ENCODE measurements around the gene HMGXB3. TPM values are rescaled to one million over a fixed set of nuclear protein-coding genes. Genes with fewer than 3 reads are reported as not detected.

The HMGXB3 gene
- polyA plus RNA-seq, 1 donor from 2014 or later: 66.6 TPM

- no peaks in the 10 kb centered on the region for H3K79me2 ChIP-seq (replicated peaks; ENCODE audit: insufficient read depth, low read length)
- H3K4me3 ChIP-seq (ENCODE audit: low read length): peak overlapping the region; percentile 98
- peak overlapping the region; percentile 83 for H2AFZ ChIP-seq (ENCODE audit: low read depth, low read length)
- H4K20me1 ChIP-seq (ENCODE audit: insufficient read depth): no peaks in the 10 kb centered on the region
- no peaks in the 10 kb centered on the region for H3K27me3 ChIP-seq (ENCODE audit: insufficient read depth, low read depth, low read length)
- peak overlapping the region; percentile 62 for H3K4me2 ChIP-seq (ENCODE audit: low read length)
- peaks cover 6% of the 10 kb centered on the region for H3F3A ChIP-seq (ENCODE audit: insufficient read depth, low read length, poor library complexity, severe bottlenecking)
- no peaks in the 10 kb centered on the region for H3K9me3 ChIP-seq (ENCODE audit: low read length)
- peak overlapping the region; percentile 78 for H3K27ac ChIP-seq (ENCODE audit: low read length)
- TF ChIP-seq TAF1 (IDR thresholded peaks at IDR 0.05; ENCODE audit: low read depth) (no peak), REST (IDR thresholded peaks at IDR 0.05; ENCODE audit: borderline replicate concordance) (no peak), RAD21 (conservative IDR thresholded peaks at IDR 0.05) (no peak), MXI1 (conservative IDR thresholded peaks at IDR 0.05; ENCODE audit: poor library complexity, severe bottlenecking) (no peak), EP300 (conservative IDR thresholded peaks at IDR 0.05; ENCODE audit: poor library complexity, severe bottlenecking) (no peak), SMC3 (conservative IDR thresholded peaks at IDR 0.05; ENCODE audit: poor library complexity) (no peak), POLR2AphosphoS5 (IDR thresholded peaks at IDR 0.05) (no peak), EZH2 (IDR thresholded peaks at IDR 0.05; ENCODE audit: borderline replicate concordance, insufficient read depth, low read length, poor library complexity, severe bottlenecking) (no peak)
- TF ChIP-seq, protein P1, sequence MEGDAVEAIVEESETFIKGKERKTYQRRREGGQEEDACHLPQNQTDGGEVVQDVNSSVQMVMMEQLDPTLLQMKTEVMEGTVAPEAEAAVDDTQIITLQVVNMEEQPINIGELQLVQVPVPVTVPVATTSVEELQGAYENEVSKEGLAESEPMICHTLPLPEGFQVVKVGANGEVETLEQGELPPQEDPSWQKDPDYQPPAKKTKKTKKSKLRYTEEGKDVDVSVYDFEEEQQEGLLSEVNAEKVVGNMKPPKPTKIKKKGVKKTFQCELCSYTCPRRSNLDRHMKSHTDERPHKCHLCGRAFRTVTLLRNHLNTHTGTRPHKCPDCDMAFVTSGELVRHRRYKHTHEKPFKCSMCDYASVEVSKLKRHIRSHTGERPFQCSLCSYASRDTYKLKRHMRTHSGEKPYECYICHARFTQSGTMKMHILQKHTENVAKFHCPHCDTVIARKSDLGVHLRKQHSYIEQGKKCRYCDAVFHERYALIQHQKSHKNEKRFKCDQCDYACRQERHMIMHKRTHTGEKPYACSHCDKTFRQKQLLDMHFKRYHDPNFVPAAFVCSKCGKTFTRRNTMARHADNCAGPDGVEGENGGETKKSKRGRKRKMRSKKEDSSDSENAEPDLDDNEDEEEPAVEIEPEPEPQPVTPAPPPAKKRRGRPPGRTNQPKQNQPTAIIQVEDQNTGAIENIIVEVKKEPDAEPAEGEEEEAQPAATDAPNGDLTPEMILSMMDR (IDR thresholded peaks at IDR 0.05; ENCODE audit: poor library complexity, severe bottlenecking): no peak
- H3K36me3 ChIP-seq (ENCODE audit: insufficient read depth, low read length): no peaks in the 10 kb centered on the region
- peak overlapping the region; percentile 88 for H3K9ac ChIP-seq (ENCODE audit: low read length)
- H3K9me2 ChIP-seq (ENCODE audit: insufficient read depth, low read length): no peaks in the 10 kb centered on the region
These were observed 39.3 kb upstream of the HMGXB3 start for GRCh38 chr5:149961186-149961685.

DNA sequence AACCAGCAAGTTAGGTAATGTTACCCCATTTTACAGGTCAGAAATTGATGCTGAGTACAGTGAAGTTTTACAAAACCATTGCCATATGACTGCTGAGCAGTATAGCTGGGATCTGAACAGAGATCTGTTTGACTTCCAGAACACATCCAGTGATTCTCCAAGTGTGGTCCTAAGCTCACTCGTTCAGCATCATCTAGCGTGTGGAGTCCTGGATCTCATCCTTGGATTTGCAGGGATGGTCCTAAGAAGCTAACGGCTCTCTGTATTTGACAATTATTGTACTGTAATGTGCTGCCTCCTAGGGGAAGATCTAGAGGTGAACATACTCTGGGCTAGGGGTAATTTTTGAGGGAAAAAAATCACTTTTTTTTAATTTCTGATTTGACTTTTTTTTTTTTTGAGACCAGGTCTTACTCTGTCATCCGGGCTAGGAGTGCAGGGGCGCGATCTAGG, 38.6 kb upstream of the HMGXB3 start:
- peaks cover 6% of the 10 kb centered on the region for H3F3A ChIP-seq (ENCODE audit: insufficient read depth, low read length, poor library complexity, severe bottlenecking)
- H3K4me3 ChIP-seq (ENCODE audit: low read length): peak overlapping the region; percentile 98
- no peaks in the 10 kb centered on the region for H3K27me3 ChIP-seq (ENCODE audit: insufficient read depth, low read depth, low read length)
- no peak overlapping the region for H3K4me2 ChIP-seq (ENCODE audit: low read length)
- no peaks in the 10 kb centered on the region for H3K79me2 ChIP-seq (replicated peaks; ENCODE audit: insufficient read depth, low read length)
- H3K9me2 ChIP-seq (ENCODE audit: insufficient read depth, low read length): no peaks in the 10 kb centered on the region
- no peaks in the 10 kb centered on the region for H3K36me3 ChIP-seq (ENCODE audit: insufficient read depth, low read length)
- H3K27ac ChIP-seq (ENCODE audit: low read length): no peak overlapping the region
- no peak overlapping the region for H3K9ac ChIP-seq (ENCODE audit: low read length)
- TF ChIP-seq POLR2AphosphoS5 (IDR thresholded peaks at IDR 0.05): no peak
- no peak for TF ChIP-seq REST (IDR thresholded peaks at IDR 0.05; ENCODE audit: borderline replicate concordance)
- TF ChIP-seq, protein P1 (IDR thresholded peaks at IDR 0.05; ENCODE audit: poor library complexity, severe bottlenecking): peak; percentile 60
- TF ChIP-seq EP300 (conservative IDR thresholded peaks at IDR 0.05; ENCODE audit: poor library complexity, severe bottlenecking): no peak
- TF ChIP-seq RAD21 (conservative IDR thresholded peaks at IDR 0.05): peak; percentile 53
- TF ChIP-seq MXI1 (conservative IDR thresholded peaks at IDR 0.05; ENCODE audit: poor library complexity, severe bottlenecking): no peak
- peak; percentile 55 for TF ChIP-seq SMC3 (conservative IDR thresholded peaks at IDR 0.05; ENCODE audit: poor library complexity)
- TF ChIP-seq TAF1 (IDR thresholded peaks at IDR 0.05; ENCODE audit: low read depth): no peak
- no peak for TF ChIP-seq EZH2 (IDR thresholded peaks at IDR 0.05; ENCODE audit: borderline replicate concordance, insufficient read depth, low read length, poor library complexity, severe bottlenecking)
- H2AFZ ChIP-seq (ENCODE audit: low read depth, low read length): no peak overlapping the region
- H4K20me1 ChIP-seq (ENCODE audit: insufficient read depth): no peaks in the 10 kb centered on the region
- H3K9me3 ChIP-seq (ENCODE audit: low read length): no peaks in the 10 kb centered on the region
